HT1080 (cell line): Measurements from ENCODE around the gene TCF7. TPM values are rescaled to one million over a fixed set of nuclear protein-coding genes. Genes with fewer than 3 reads are reported as not detected.
A peak's percentile ranks its signal among the peaks of the same experiment; 100 is the strongest.

Source experiments
- DNase-seq: peaks from one replicate; pipeline ENCODE4 v3.0.0-alpha.2; 2015; ENCODE audit warnings: low read depth
- total RNA-seq: library from RNA; depleted of rRNA; stranded (reverse); fragments of >200 nt; shearing (Covaris generic); gene quantifications from 2 replicates; pipeline ENCODE4 v1.2.3, GENCODE V29; 2014

Gene TCF7
- total RNA-seq, 1 experiment from 2014 or later, result not detected

GRCh38 chr5:134112726-134113362 lies 1.6 kb upstream of the TCF7 start:
- DNase-seq, result no peak

- no peak for DNase-seq
These were observed 1.1 kb upstream of the TCF7 start for GRCh38 chr5:134113363-134113889.

GRCh38 chr5:134114886-134115805 lies 665 bp downstream of the TCF7 start:
- no peak for DNase-seq

GRCh38 chr5:134115806-134116175 lies 1.3 kb downstream of the TCF7 start:
- DNase-seq, result no peak

- DNase-seq, result no peak
These were observed 1.8 kb downstream of the TCF7 start for GRCh38 chr5:134116286-134116685.

GRCh38 chr5:134116789-134117761 lies 2.6 kb downstream of the TCF7 start:
- no peak for DNase-seq

- DNase-seq, result no peak
These were observed 3.8 kb downstream of the TCF7 start for GRCh38 chr5:134118212-134118835.

GRCh38 chr5:134119720-134120119 lies 5.2 kb downstream of the TCF7 start:
- no peak for DNase-seq

- DNase-seq, result no peak
These were observed 6.1 kb downstream of the TCF7 start for GRCh38 chr5:134120386-134121138.

GRCh38 chr5:134122530-134122929 lies 8.0 kb downstream of the TCF7 start:
- DNase-seq, result no peak

GRCh38 chr5:134123360-134123759 lies 8.9 kb downstream of the TCF7 start:
- no peak for DNase-seq

- DNase-seq, result peak; percentile 69
These were observed 10.0 kb downstream of the TCF7 start for GRCh38 chr5:134124289-134125038.

- DNase-seq, result peak; percentile 94
These were observed 10.8 kb downstream of the TCF7 start for GRCh38 chr5:134125039-134126015.

GRCh38 chr5:134127376-134127861 lies 12.9 kb downstream of the TCF7 start:
- DNase-seq, result no peak

- no peak for DNase-seq
These were observed 13.6 kb downstream of the TCF7 start for GRCh38 chr5:134127988-134128647.

- no peak for DNase-seq
These were observed 14.1 kb downstream of the TCF7 start for GRCh38 chr5:134128648-134128995.
